H9 (cell line): ENCODE results near the gene PPP3CA. TPM values are rescaled to one million over a fixed set of nuclear protein-coding genes. Genes with fewer than 3 reads are reported as not detected.
"Not testable (repeated sequence)": the region's sequence is repeated elsewhere in the genome, so short reads cannot be mapped to it uniquely, and the experiment has no call there.

Source experiments
- DNase-seq: peaks from one replicate; pipeline ENCODE4 v3.0.0-alpha.2; 2017
- H2AFZ ChIP-seq: one replicate; pipeline ENCODE4 v1.6.1; 2013; ENCODE audit warnings: mild to moderate bottlenecking, low read length, control low read depth, moderate library complexity
- H2AK5ac ChIP-seq: 2 replicates; pipeline ENCODE4 v1.6.1; 2013; ENCODE audit warnings: low read length, control low read depth, mixed read lengths; ENCODE audit not compliant: insufficient read length
- H2BK120ac ChIP-seq: one replicate; pipeline ENCODE4 v1.6.1; 2013; ENCODE audit warnings: low read depth, mild to moderate bottlenecking, low read length, control low read depth, inconsistent platforms; ENCODE audit not compliant: poor library complexity, severe bottlenecking
- H2BK12ac ChIP-seq: 2 replicates; pipeline ENCODE4 v1.6.1; 2013; ENCODE audit warnings: low read length, control low read depth, mixed read lengths, low read depth; ENCODE audit not compliant: insufficient read length
- H2BK15ac ChIP-seq: 2 replicates; pipeline ENCODE4 v1.6.1; 2013; ENCODE audit warnings: low read depth, low read length, control low read depth
- H2BK20ac ChIP-seq: one replicate; pipeline ENCODE4 v1.6.1; 2013; ENCODE audit warnings: low read depth, mild to moderate bottlenecking, low read length, control low read depth, inconsistent platforms; ENCODE audit not compliant: poor library complexity, severe bottlenecking
- H2BK5ac ChIP-seq: 2 replicates; pipeline ENCODE4 v1.6.1; 2013; ENCODE audit warnings: low read length, control low read depth, mixed read lengths; ENCODE audit not compliant: insufficient read length
- H3K14ac ChIP-seq: 2 replicates; pipeline ENCODE4 v1.6.1; 2013; ENCODE audit warnings: low read length, control low read depth; ENCODE audit not compliant: insufficient read depth
- H3K18ac ChIP-seq: 2 replicates; pipeline ENCODE4 v1.6.1; 2013; ENCODE audit warnings: low read depth, mild to moderate bottlenecking, mixed read lengths, low read length, control low read depth; ENCODE audit not compliant: insufficient read length
- H3K23ac ChIP-seq: 2 replicates; pipeline ENCODE4 v1.6.1; 2013; ENCODE audit warnings: low read length, control low read depth, mixed read lengths, low read depth; ENCODE audit not compliant: insufficient read length
- H3K23me2 ChIP-seq: 2 replicates; pipeline ENCODE4 v1.6.1; 2013; ENCODE audit warnings: low read depth, mild to moderate bottlenecking, mixed read lengths, low read length, control low read depth; ENCODE audit not compliant: insufficient read length, poor library complexity, severe bottlenecking
- H3K27ac ChIP-seq: 2 replicates; pipeline ENCODE4 v1.5.1; 2013; ENCODE audit warnings: low read length, control low read depth, mixed read lengths, low read depth; ENCODE audit not compliant: insufficient read length
- H3K27me3 ChIP-seq: 2 replicates; pipeline ENCODE4 v1.6.1; 2013; ENCODE audit warnings: low read length, control low read depth, inconsistent platforms; ENCODE audit not compliant: insufficient read depth
- H3K4ac ChIP-seq: 2 replicates; pipeline ENCODE4 v1.6.1; 2013; ENCODE audit warnings: low read depth, mild to moderate bottlenecking, control low read depth, inconsistent platforms, low read length, moderate library complexity
- H3K4me1 ChIP-seq: 2 replicates; pipeline ENCODE4 v1.6.1; 2013; ENCODE audit warnings: low read length, control low read depth, inconsistent platforms; ENCODE audit not compliant: insufficient read depth
- H3K4me2 ChIP-seq: 2 replicates; pipeline ENCODE4 v1.6.1; 2013; ENCODE audit warnings: low read length, control low read depth, mixed read lengths; ENCODE audit not compliant: insufficient read length, insufficient read depth
- H3K56ac ChIP-seq: 2 replicates; pipeline ENCODE4 v1.6.1; 2013; ENCODE audit warnings: low read depth, mild to moderate bottlenecking, mixed read lengths, low read length, control low read depth; ENCODE audit not compliant: insufficient read length
- H3K79me1 ChIP-seq: 2 replicates; pipeline ENCODE4 v1.6.1; 2013; ENCODE audit warnings: low read depth, mild to moderate bottlenecking, moderate library complexity, low read length, control low read depth, inconsistent platforms; ENCODE audit not compliant: insufficient read depth, poor library complexity, severe bottlenecking
- H3K79me2 ChIP-seq: 2 replicates; pipeline ENCODE4 v1.6.1; 2013; ENCODE audit warnings: low read length, control low read depth, inconsistent platforms; ENCODE audit not compliant: insufficient read depth
- H3K9ac ChIP-seq: 2 replicates; pipeline ENCODE4 v1.6.1; 2013; ENCODE audit warnings: low read length, control low read depth, mixed read lengths; ENCODE audit not compliant: insufficient read length; ENCODE audit errors: extremely low read depth
- H3K9me3 ChIP-seq: one replicate; pipeline ENCODE4 v1.6.1; 2013; ENCODE audit warnings: low read depth, low read length, inconsistent platforms; ENCODE audit not compliant: control insufficient read depth
- H3T11ph ChIP-seq: one replicate; pipeline ENCODE4 v1.6.1; 2013; ENCODE audit warnings: mild to moderate bottlenecking, low read length, control low read depth, inconsistent platforms
- H4K20me1 ChIP-seq: one replicate; pipeline ENCODE4 v1.6.1; 2013; ENCODE audit not compliant: control insufficient read depth, insufficient read length, insufficient read depth
- H4K5ac ChIP-seq: 2 replicates; pipeline ENCODE4 v1.6.1; 2013; ENCODE audit warnings: low read depth, mild to moderate bottlenecking, mixed read lengths, low read length, control low read depth; ENCODE audit not compliant: insufficient read length
- H4K8ac ChIP-seq: replicated peaks from 2 replicates; pipeline ENCODE4 v1.6.1; 2013; ENCODE audit warnings: low read length, control low read depth, mixed read lengths, low read depth; ENCODE audit not compliant: insufficient read length
- H4K91ac ChIP-seq: 2 replicates; pipeline ENCODE4 v1.6.1; 2013; ENCODE audit warnings: low read depth, mild to moderate bottlenecking, moderate library complexity, mixed read lengths, low read length, control low read depth; ENCODE audit not compliant: insufficient read length
- H3K27ac Mint-ChIP-seq, 3 experiments: 2 replicates in 2 of 3; 3 replicates in 1 of 3; pipeline ENCODE4 v1.8.0; 2020 to 2021; ENCODE audit warnings: mixed read lengths in 3 of 3, mild to moderate bottlenecking in 1 of 3, moderate library complexity in 1 of 3
- H3K27me3 Mint-ChIP-seq: 2 replicates; pipeline ENCODE4 v1.8.0; 2021; ENCODE audit warnings: low read depth, mild to moderate bottlenecking, moderate library complexity, mixed read lengths
- H3K36me3 Mint-ChIP-seq, 3 experiments: 2 replicates in 2 of 3; 3 replicates in 1 of 3; pipeline ENCODE4 v1.8.0; 2020 to 2021; ENCODE audit warnings: low read depth in 3 of 3, mixed read lengths in 3 of 3; ENCODE audit not compliant: insufficient read depth in 1 of 3
- H3K4me1 Mint-ChIP-seq, 2 experiments: 2 replicates each; pipeline ENCODE4 v1.8.0; 2020; ENCODE audit warnings: mixed read lengths in 2 of 2
- H3K4me3 Mint-ChIP-seq, 2 experiments: 2 replicates in 1 of 2; 3 replicates in 1 of 2; pipeline ENCODE4 v1.8.0; 2020 to 2021; ENCODE audit warnings: mild to moderate bottlenecking in 2 of 2, mixed read lengths in 2 of 2, moderate library complexity in 1 of 2
- H3K9me3 Mint-ChIP-seq, 2 experiments: 2 replicates in 1 of 2; 3 replicates in 1 of 2; pipeline ENCODE4 v1.8.0; 2020; ENCODE audit warnings: mild to moderate bottlenecking in 2 of 2, mixed read lengths in 2 of 2, moderate library complexity in 1 of 2
- CTCF ChIP-seq: fragments of 200-600 bp; sonication (generic); conservative IDR thresholded peaks from 3 replicates; pipeline ENCODE4 v1.8.0; 2021; ENCODE audit warnings: antibody characterized with exemption, mild to moderate bottlenecking
- WGBS: extraction: QIAGEN DNeasy Blood & Tissue Kit; methylation state at CpG from one replicate; pipeline ENCODE4 v1.1.7; 2013; ENCODE audit warnings: missing lambda C conversion rate, low lambda C conversion rate, mixed read lengths; ENCODE audit not compliant: insufficient read length; ENCODE audit errors: extremely low coverage; 5-methylcytosine and 5-hydroxymethylcytosine counted together
- total RNA-seq: library from RNA; stranded (reverse); gene quantifications from 2 replicates; pipeline ENCODE4 v1.2.1, GENCODE V29; 2021

Gene PPP3CA
- total RNA-seq, 1 experiment from 2014 or later = 16.8 TPM

- no CpG with 5 or more reads among the region's 2 CpGs for WGBS
- Histone ChIP-seq H2AK5ac (no peak overlapping the region), H4K91ac (no peak overlapping the region), H3K27ac (no peak overlapping the region), H3K23ac (no peak overlapping the region), H2BK5ac (no peak overlapping the region), H2BK12ac (no peak overlapping the region), H2BK120ac (no peak overlapping the region), H3K4ac (no peak overlapping the region), H3K27me3 (no peaks in the 10 kb centered on the region), H3K56ac (no peak overlapping the region), H4K20me1 (no peaks in the 10 kb centered on the region), H2AFZ (no peak overlapping the region), H3K79me1 (no peaks in the 10 kb centered on the region), H4K5ac (no peak overlapping the region), H3K9ac (no peak overlapping the region), H3K4me2 (no peak overlapping the region), H4K8ac (no peak overlapping the region), H2BK15ac (no peak overlapping the region), H2BK20ac (no peak overlapping the region), H3K23me2 (no peaks in the 10 kb centered on the region), H3K18ac (no peak overlapping the region), H3K79me2 (no peaks in the 10 kb centered on the region), H3T11ph (no peak overlapping the region), H3K4me1 (no peaks in the 10 kb centered on the region; the same call in 1 of the 2 replicates), H3K14ac (no peak overlapping the region), H3K9me3 (peaks cover 13% of the 10 kb centered on the region)
- no peaks in the 10 kb centered on the region for H3K27me3 Mint-ChIP-seq
- no peak for TF ChIP-seq CTCF
- H3K4me1 Mint-ChIP-seq = peaks cover 11 to 19% of the 10 kb centered on the region in 2 experiments
- no peak overlapping the region for H3K27ac Mint-ChIP-seq
- DNase-seq = no peak
- H3K4me3 Mint-ChIP-seq = no peak overlapping the region
- peaks cover 13 to 22% (median 20%) of the 10 kb centered on the region in 3 experiments for H3K36me3 Mint-ChIP-seq
- H3K9me3 Mint-ChIP-seq = peaks cover 13 to 15% of the 10 kb centered on the region in 2 experiments
These were observed 164.1 kb downstream of the PPP3CA start for GRCh38 chr4:101183221-101183620.

- H4K5ac ChIP-seq, H3K4me1 ChIP-seq, H2BK120ac ChIP-seq, H2AFZ ChIP-seq, H2BK20ac ChIP-seq, H3K4me3 Mint-ChIP-seq, H3K23ac ChIP-seq, H3K14ac ChIP-seq, H3K4ac ChIP-seq, H3K79me1 ChIP-seq, H4K20me1 ChIP-seq, H3K27ac Mint-ChIP-seq, H3K4me2 ChIP-seq, H2BK15ac ChIP-seq, H3K9ac ChIP-seq, DNase-seq, H3K79me2 ChIP-seq, H4K91ac ChIP-seq, H3K23me2 ChIP-seq, H4K8ac ChIP-seq, H3T11ph ChIP-seq, H2BK5ac ChIP-seq, H3K27me3 ChIP-seq, H3K56ac ChIP-seq, H3K27ac ChIP-seq, H3K18ac ChIP-seq, H2BK12ac ChIP-seq, H3K27me3 Mint-ChIP-seq, H2AK5ac ChIP-seq: not testable (repeated sequence)
- peaks cover 13% of the 10 kb centered on the region for H3K9me3 ChIP-seq
- H3K9me3 Mint-ChIP-seq = peaks cover 13 to 15% of the 10 kb centered on the region in 2 experiments
- peaks cover 13 to 22% (median 20%) of the 10 kb centered on the region in 3 experiments for H3K36me3 Mint-ChIP-seq
- peaks cover 11 to 17% of the 10 kb centered on the region in 2 experiments for H3K4me1 Mint-ChIP-seq
- no CpG with 5 or more reads among the region's 4 CpGs for WGBS
These were observed 164.6 kb downstream of the PPP3CA start for GRCh38 chr4:101182688-101183087.
